ENCODE measurements around the gene GPR55. TPM values are rescaled to one million over a fixed set of nuclear protein-coding genes. Genes with fewer than 3 reads are reported as not detected.

GPR55 gene
- polyA plus RNA-seq, 1 donor from 2014 or later = not detected

DNA sequence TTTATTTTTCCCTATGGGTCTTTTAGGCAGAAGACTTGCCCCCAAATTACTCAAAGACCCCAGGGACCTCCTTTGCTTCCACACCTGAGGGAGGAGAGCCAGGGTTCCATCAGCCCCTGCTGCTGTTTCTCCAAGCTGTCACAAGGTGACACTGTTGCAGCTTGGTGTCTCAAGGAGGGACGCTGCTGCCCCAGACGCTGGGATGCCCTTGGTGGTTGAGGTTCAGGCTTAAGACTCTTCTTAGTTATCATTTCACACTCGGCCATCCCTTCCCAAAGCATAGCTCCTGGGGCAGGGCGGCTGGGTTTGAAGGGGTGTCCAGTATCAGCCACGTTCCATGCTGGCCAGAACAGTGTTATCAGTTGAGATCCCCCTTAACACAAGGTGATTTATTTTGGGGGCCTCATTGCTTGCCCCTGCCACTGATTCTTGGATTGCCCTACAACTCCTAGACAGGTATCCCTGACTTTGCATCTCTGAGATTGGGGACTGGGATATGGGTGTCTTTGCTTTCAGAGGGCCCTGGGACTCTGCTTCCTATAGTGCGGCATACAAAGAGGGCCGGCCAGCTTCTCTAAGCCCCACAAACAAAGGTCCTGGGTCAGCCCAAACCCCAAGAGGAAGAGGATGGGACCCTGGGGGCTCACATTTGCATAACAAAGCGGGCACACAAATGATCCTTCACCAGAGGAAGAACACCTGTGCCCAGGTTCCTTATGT is 22.7 kb downstream of the GPR55 start:
- no peak overlapping the region for H3K4me3 ChIP-seq (ENCODE audit: low read length)
- no peaks in the 10 kb centered on the region for H3K9me2 ChIP-seq (ENCODE audit: insufficient read depth, low read length)
- no peaks in the 10 kb centered on the region for H3K27me3 ChIP-seq (ENCODE audit: insufficient read depth, low read depth, low read length)
- no peaks in the 10 kb centered on the region for H3K79me2 ChIP-seq (replicated peaks; ENCODE audit: insufficient read depth, low read length)
- no peaks in the 10 kb centered on the region for H3F3A ChIP-seq (ENCODE audit: insufficient read depth, low read length, poor library complexity, severe bottlenecking)
- TF ChIP-seq CTCF (IDR thresholded peaks at IDR 0.05; ENCODE audit: poor library complexity, severe bottlenecking) (peak; percentile 68), SMC3 (conservative IDR thresholded peaks at IDR 0.05; ENCODE audit: poor library complexity) (peak; percentile 67), EZH2 (IDR thresholded peaks at IDR 0.05; ENCODE audit: borderline replicate concordance, insufficient read depth, low read length, poor library complexity, severe bottlenecking) (no peak), RAD21 (conservative IDR thresholded peaks at IDR 0.05) (peak; percentile 69), POLR2AphosphoS5 (IDR thresholded peaks at IDR 0.05) (no peak)
- no peaks in the 10 kb centered on the region for H4K20me1 ChIP-seq (ENCODE audit: insufficient read depth)
- H3K4me2 ChIP-seq (ENCODE audit: low read length) = no peak overlapping the region
- no peaks in the 10 kb centered on the region for H3K9me3 ChIP-seq (ENCODE audit: low read length)
- no peak overlapping the region for H3K27ac ChIP-seq (ENCODE audit: low read length)
- no peaks in the 10 kb centered on the region for H3K36me3 ChIP-seq (ENCODE audit: insufficient read depth, low read length)
- no peak overlapping the region for H3K9ac ChIP-seq (ENCODE audit: low read length)
- H2AFZ ChIP-seq (ENCODE audit: low read depth, low read length) = no peak overlapping the region

GRCh38 chr2:230901006-230901405 is 24.0 kb downstream of the GPR55 start:
- Histone ChIP-seq H3K4me2 (ENCODE audit: low read length) (no peak overlapping the region), H3K27me3 (ENCODE audit: insufficient read depth, low read depth, low read length) (no peaks in the 10 kb centered on the region)

More at GRCh38 chr2:230901006-230901405, 24.0 kb downstream of the GPR55 start:
- no peak overlapping the region for H3K9ac ChIP-seq (ENCODE audit: low read length)
- no peak overlapping the region for H3K27ac ChIP-seq (ENCODE audit: low read length)
- no peaks in the 10 kb centered on the region for H4K20me1 ChIP-seq (ENCODE audit: insufficient read depth)
- no peaks in the 10 kb centered on the region for H3K9me3 ChIP-seq (ENCODE audit: low read length)
- no peaks in the 10 kb centered on the region for H3K36me3 ChIP-seq (ENCODE audit: insufficient read depth, low read length)
- no peaks in the 10 kb centered on the region for H3K79me2 ChIP-seq (replicated peaks; ENCODE audit: insufficient read depth, low read length)
- no peaks in the 10 kb centered on the region for H3F3A ChIP-seq (ENCODE audit: insufficient read depth, low read length, poor library complexity, severe bottlenecking)
- TF ChIP-seq POLR2AphosphoS5 (IDR thresholded peaks at IDR 0.05) (no peak), MXI1 (conservative IDR thresholded peaks at IDR 0.05; ENCODE audit: poor library complexity, severe bottlenecking) (no peak), EZH2 (IDR thresholded peaks at IDR 0.05; ENCODE audit: borderline replicate concordance, insufficient read depth, low read length, poor library complexity, severe bottlenecking) (no peak), REST (IDR thresholded peaks at IDR 0.05; ENCODE audit: borderline replicate concordance) (no peak), SMC3 (conservative IDR thresholded peaks at IDR 0.05; ENCODE audit: poor library complexity) (no peak), EP300 (conservative IDR thresholded peaks at IDR 0.05; ENCODE audit: poor library complexity, severe bottlenecking) (no peak), CTCF (IDR thresholded peaks at IDR 0.05; ENCODE audit: poor library complexity, severe bottlenecking) (no peak), RAD21 (conservative IDR thresholded peaks at IDR 0.05) (no peak), TAF1 (IDR thresholded peaks at IDR 0.05; ENCODE audit: low read depth) (no peak)
- H3K9me2 ChIP-seq (ENCODE audit: insufficient read depth, low read length) = no peaks in the 10 kb centered on the region
- H3K4me3 ChIP-seq (ENCODE audit: low read length) = no peak overlapping the region
- no peak overlapping the region for H2AFZ ChIP-seq (ENCODE audit: low read depth, low read length)

Data from neural cell (in vitro differentiated cells).